Activated CD4-positive, CD25-positive, alpha-beta regulatory T cell (primary cell): ENCODE results near the gene RAB26.

ENCODE experiments used
- DNase-seq, 4 experiments: peaks; one replicate each; lab custom pipeline; 2025; lab: John Stamatoyannopoulos, UW

The RAB26 gene

DNA sequence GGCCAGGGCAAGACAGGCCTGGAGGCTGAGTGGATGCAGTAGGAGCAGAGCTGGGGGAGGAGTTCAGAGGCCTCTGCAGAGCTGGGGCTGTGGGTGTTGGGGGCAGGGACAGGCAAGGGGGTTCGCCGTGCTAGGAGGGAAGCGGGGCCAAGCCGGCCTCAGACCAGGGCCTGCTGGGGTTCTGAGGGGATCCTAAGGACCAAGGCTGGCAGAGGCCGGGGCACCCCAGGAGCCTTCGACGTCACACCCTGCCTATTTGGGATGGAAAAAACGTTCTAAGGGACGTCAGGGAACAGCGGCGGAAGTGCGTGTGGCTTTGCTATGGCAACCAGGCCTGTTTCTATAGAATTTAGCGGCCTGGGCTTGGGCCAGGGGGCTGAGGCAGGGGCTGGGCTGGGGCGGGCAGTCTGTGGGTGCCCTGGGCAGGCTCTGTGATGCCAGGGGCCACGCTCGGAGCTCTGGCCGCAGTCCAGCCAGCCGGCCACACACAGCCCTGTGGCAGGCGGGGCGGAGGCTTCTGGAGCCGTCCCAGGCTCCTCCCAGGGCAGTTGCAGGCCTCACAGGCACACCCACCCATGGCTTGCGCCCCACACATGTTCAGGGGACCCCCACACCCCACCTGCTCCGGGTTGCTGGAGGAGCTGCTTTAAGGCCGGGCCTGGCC, 10.9 kb downstream of the RAB26 start:
- no peak for DNase-seq

DNA sequence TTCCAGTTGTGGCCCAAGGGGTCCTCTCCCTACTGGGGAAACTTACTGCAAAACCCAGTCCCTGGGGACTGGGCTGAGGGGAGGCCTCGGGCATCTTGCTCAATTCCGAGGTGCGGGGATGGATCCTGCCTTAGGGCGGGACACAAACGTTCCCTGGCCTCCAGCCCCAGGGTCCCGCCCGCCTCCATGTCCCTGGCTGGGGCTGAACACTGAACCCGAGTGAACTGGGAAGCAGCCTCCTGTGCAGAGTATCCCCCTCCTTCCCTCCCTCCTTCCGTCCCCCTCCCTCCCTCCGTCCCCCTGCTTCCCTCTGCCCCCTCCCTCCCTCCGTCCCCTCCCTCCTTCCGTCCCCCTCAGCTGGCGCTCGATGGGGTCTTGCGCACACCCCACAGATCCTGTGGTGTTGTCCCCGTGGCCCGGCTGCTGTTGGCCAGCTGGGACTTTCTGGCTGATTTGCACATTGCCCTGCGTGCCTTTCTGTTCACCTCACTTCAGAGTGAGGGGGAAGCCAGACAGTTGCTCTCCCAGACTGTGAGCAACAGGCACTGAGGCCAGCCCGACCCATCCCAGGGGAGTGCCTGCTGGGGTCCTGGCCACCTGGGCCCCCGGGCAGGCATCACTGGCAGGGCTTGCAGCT, 12.6 kb downstream of the RAB26 start:
- DNase-seq: no peak

DNA sequence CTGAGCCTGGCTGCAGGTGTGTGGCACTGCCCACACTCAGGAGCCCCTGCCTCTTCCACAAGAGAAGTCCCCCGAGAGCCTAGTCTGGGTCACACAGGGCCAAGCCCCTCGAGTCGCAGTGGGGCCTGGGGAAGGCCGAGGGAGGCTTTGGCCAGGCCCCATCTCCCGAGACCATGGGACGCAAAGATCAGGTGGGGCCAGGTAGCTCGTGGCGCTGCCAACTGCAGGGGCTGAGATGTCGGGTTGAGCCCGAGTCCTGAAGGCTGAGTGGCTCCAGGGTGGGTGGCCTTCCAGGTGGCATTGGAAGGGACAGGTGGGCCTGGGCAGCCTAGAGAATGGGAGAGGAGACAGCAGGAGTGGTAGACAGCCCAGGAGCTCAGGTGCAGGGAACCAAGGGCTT, 13.5 kb downstream of the RAB26 start:
- DNase-seq: no peak

DNA sequence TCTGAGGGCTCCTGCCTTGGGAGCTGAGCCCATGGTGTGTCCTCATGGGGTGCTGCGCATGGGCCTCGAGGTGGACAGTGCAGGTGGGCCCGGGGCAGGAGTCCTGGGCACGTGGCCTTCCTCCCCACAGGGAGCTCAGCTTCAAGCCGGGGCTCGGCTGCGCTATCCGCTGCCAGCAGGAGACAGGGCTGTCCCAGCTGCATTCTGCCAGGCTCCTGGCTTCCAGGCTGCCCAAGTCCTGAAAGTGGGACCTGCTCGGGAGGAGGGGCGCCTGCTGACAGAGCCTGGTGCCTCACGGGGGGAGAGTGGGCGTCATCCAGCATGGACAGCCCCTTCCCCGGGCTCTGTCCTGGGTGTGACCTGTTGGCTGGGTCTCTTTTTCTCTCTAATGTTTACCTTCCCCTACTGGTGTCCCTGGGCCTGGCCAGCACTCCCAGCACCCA, 14.3 kb downstream of the RAB26 start:
- no peak for DNase-seq

DNA sequence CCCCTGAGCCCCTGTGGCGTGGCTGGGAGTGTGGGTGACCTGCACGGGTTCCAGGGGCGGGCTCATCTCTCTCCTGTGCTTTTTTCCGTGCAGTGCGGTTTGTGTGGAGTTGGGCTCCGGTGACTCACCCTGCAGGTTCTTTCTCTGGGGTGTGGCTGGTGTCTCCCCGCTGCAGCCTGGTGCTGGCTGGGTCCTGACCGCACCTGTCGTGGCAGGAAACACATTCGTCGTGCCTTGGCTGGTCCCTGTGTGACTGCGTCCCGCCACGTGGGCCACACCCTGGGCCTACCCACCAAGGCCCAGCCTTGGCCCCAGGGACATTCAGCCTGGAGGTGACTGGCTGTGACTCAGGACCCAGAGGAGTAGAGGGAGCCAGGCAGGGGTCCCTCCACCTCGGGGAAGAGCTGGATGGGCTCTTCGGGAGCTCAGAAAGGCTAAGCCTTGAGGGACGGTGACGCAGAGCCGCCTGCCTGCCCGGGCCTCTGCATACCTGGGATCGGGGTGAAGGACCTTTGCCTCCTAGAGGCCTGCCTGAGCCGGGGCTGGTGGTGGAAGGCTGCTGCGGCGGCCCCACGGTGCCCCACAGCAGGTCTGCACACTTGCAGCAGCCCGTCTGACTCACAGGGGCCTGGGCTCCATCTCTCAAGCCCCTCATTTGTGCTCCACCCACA, 14.9 kb downstream of the RAB26 start:
- DNase-seq: no peak

DNA sequence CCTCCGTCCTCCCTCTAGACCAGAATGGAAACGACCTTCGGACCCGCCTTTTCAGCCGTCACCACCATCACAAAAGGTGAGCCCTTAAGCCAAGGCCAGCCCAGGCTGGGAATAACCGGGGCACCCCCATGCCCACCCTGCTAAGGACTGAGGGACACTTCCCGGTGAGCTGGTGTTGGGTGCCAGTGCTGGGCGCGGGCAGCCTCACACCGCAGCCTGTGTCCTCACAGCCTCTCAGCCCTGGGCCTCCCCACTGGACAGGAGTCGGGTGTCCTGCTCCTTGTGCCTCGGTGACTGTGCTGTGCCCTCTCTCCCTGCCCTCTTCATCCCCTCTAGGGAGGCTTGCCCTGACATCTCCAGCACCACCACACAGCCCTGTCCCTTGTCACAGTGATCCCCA, 17.4 kb downstream of the RAB26 start:
- no peak for DNase-seq

DNA sequence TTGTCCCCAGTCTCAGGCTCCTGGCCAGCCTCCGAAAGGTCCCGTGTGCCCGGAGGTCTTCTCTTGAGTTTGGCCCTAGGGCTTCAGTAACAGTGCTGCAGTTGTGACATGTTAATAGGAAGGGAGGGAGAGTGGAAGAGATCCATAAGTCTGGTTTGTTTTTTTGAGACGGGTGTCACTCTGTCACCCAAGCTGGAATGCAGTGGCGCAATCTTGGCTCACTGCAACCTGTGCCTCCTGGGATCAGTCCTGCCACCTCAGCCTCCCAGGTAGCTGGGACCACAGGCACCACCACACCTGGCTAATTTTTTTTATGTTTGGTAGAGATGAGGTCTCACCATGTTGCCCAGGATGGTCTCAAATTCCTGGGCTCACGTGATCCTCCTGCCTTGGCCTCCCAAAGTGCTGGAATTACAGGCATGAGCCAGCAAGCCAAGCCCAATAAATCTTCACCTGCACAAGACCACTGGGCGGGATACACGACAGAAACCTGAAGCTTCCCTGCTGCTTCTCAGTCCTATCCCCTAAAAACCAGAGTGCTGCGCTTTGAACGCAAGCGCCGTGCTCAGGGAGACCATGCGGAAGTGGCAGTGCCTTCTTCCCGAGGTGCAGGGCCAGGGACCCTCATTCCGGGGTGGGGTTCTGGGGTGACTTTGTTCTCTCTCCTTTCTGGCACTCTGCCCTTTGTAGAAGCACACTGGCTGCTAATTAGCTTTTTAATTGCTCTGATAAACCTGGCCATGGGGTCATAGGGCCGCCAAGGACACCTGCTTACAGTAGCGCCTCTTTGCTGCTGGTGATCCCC, 18.0 kb downstream of the RAB26 start:
- DNase-seq: no peak

DNA sequence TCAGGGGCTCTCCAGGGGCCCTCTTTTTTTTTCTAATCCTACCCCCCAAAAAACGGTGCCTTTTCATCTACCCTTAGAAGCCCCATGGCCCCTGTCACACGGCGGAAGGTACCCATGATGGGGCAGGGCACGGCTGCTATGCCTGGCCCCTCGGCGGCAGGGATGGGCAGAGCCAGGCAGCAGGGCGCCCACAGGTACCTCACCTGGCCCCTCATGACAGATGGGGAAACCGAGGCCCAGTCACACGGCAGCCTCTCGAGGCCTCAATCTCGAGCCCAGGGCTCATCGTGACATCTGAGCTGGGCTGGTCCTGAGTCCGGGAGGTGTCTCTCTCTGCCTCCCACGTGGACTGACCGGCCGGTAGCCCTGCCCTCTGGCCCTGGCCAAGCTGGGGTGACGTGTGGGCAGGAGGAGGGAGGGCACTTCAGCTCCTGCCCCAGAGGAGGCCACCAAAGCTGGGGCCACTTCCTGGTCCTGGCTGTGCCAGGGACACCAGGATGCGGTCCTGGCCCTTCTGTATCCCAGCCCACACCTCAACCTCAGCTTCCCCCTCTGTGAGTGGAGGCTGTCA, 18.7 kb downstream of the RAB26 start:
- no peak for DNase-seq

DNA sequence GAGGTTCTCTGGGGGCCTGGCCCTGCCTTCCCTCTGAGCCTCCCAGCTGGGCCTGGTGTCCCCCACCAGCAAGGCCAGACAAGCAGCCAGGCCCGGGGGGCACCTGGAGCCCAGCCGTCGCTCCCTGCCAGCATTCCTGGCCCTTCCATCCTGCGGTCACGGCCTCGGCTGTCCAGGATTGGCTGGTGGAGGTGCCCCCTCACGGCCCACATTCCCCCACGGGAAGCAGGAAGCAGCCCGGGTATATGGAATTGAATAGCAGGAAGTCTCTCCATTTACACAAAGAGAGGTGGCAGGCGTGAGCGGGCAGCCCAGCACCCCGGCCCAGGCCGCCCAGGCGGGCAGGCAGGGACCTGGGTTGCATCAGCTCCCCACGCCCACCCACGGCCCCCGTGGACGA, 21.7 kb downstream of the RAB26 start:
- no peak for DNase-seq

DNA sequence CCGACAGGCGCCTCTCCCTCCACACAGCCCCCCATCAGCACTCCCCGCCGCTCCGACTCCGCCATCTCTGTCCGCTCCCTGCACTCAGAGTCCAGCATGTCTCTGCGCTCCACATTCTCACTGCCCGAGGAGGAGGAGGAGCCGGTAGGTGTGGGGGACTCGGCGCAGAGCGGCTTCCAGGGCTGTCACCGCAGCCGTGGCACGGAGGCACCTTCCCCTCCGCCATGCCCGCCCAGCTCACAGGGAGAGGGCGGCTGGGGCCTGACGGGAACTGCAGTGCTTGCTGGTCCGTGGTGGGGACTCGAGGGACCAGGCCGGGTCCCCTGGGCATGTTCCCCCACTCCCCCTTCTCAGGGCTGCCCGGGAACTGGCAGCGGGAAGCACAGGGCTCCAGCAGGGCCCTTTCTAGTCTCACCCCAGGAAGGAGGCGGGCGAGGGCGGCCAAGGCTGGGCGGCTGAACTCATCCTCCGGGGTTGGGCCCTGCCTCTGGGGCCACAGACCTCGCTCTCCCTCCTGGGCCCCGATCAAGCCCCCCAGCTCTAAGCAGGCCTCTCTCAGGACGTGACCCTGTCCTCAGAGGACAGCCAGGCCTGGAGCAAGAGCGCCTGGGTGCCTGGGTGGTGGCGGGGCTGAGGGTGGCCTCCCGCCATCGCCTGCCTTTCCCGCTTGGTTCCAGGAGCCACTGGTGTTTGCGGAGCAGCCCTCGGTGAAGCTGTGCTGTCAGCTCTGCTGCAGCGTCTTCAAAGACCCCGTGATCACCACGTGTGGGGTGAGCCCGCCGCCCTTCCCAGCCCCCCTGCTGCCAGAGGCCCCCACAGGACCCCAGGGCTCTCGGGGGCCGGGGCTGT, 22.4 kb downstream of the RAB26 start:
- no peak for DNase-seq

DNA sequence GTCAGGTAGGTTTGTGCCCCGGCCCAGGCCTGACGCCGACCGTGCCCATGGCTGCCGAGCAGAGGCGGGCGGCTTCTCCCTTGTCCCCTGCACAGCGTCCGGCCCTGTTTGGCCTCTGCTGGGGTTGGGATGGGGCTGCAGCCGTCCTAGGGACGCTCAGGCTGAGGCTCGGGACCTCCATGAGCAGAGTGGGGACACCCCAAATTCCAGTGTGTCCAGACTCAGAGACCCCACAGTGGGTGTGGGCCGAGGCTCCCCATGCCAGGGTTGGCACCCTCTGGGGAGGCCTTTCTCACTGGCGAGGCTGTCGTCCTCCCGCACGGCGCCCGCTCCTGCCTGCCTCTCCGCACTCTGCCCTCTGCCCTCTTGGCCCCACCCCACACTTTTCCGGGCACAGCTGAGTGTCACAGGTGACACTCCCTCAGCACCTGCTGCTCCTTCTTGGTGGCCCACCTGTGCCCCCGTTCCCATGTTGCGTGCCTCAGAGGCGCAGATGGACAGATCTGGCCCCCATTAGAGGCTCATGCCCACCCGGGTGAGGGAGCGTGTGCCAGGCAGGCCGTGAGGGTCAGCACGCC, 23.3 kb downstream of the RAB26 start:
- no peak for DNase-seq

DNA sequence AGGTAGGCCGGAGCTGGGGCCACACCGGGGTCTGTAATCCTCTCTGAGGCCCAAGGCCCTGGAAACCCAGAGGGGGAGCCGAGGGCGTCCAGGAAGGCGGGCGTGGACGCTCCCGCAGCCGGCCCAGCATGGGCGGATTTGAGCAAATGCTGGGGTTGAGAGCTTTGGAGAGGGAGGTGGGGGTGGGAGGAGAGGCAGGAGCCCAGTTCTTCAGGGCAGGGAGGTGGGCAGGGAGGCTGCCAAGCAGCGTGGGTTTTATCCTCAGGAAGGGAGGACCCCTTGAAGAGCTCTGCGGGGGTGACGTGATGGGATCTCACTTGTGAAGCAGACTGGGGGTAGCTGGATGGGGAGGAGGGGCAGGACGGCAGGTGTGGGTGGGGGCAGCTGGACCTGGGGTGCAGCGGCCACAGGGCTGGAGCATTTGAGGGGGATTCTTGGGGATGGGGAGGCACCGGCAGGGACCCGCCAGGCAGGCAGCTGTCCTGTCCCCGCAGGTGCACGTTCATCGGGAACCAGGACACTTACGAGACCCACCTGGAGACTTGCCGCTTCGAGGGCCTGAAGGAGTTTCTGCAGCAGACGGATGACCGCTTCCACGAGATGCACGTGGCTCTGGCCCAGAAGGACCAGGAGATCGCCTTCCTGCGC, 24.4 kb downstream of the RAB26 start:
- no peak for DNase-seq

DNA sequence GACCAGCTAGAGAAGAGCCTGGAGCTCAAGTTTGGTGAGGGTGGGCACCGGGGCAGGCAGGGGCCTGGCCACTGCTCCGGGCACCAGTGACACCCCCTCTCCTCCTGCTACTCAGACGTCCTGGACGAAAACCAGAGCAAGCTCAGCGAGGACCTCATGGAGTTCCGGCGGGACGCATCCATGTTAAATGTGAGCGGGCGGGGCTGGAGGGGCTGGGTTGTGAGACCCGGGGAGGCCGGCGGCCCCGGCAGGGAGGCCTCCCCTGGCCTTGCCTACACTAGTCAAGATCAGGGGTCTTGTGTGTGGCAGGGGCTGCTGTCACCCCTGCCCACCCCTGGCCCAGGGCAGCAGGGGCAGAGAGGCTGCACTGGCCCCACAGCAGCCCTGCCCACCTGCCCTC, 24.9 kb downstream of the RAB26 start:
- no peak for DNase-seq

DNA sequence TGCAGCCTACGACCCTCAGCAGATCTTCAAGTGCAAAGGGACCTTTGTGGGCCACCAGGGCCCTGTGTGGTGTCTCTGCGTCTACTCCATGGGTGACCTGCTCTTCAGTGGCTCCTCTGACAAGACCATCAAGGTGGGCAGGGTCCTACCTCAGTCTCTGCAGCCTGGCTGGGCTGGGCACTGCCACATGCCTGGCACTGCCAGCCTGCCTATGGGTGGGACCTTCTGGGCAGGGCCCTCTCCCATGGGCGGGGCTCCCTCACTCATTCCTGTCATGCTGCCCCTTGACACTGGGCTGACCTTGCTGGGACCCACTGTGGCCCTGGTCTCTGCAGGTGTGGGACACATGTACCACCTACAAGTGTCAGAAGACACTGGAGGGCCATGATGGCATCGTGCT, 25.5 kb downstream of the RAB26 start:
- no peak for DNase-seq

DNA sequence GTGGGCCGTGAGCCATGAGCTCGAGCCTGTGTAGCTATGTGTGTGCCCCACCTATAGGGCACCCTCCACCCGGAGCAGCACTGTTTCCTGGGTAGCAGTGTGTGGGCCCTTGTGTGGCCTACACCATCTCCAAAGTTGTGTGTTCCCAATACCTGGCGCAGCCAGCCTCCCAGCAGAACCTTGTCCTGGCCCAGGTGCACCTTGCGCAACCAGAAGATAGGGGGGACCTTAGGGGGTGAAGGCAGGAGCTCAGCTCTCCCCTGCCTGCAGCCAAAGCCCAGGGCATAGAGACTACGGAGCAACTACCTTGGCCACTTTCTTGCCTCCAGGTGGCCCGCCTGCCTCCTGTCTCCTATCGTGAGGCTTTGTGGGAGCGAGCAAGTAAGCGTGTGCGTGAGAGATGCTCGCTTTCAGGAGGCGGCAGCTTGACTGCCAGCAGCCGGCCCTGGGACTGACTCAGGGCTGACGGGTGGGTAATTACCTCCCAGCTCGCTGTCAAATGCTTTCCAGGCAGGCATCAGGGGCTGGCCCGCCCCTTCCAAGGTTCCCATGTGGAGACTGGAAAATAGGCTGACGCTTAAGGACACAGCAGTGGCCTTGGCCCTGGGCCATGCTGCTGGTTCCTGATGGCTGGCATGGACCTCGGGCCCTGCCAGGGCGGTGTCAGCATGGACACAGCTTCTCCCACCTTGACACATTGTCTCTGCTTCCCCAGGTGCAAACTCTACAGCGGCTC, 26.1 kb downstream of the RAB26 start:
- no peak for DNase-seq

DNA sequence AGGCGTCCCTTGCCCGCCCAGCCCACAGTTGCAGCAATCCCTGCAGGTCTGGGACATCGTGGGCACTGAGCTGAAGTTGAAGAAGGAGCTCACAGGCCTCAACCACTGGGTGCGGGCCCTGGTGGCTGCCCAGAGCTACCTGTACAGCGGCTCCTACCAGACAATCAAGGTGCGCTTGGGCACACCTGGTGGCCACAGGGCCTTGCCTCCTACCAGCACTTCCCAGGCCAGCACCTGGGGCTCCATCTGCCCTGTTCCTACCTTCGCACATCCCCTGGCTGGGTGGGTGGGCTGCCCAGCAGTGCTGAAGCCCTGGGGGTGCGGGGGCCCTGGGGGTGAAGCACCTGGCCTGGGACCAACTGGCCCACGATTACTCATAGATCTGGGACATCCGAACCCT, 27.0 kb downstream of the RAB26 start:
- no peak for DNase-seq

DNA sequence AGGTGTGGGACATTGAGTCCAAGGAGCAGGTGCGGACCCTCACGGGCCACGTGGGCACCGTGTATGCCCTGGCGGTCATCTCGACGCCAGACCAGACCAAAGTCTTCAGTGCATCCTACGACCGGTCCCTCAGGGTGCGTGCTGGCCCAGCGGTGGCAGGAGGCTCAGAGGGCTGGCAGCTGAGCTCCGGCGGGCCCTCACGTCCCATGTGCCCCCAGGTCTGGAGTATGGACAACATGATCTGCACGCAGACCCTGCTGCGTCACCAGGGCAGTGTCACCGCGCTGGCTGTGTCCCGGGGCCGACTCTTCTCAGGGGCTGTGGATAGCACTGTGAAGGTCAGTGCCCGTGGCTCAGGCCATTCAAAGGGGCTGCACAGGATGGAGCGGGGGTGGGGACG, 27.6 kb downstream of the RAB26 start:
- DNase-seq: no peak

DNA sequence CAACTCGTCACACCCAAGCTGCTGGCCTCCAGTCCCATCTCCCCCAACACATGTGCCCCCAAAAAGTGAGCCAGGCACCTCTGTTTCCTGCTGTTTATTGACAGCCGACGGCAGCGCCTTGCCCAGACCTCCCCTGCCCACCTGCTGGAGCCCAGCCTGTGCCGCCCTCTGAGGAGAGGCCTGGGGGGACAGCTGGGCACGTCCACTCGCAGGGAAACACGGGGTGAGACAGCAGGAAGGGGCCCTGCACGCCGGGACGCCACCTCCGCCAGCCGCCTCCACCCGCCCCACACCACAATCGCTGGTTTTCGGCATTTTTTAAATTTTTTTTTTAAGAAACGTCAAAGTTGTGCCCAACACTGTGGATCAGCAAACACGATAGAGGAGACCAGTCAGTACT, 28.7 kb downstream of the RAB26 start:
- DNase-seq: no peak

DNA sequence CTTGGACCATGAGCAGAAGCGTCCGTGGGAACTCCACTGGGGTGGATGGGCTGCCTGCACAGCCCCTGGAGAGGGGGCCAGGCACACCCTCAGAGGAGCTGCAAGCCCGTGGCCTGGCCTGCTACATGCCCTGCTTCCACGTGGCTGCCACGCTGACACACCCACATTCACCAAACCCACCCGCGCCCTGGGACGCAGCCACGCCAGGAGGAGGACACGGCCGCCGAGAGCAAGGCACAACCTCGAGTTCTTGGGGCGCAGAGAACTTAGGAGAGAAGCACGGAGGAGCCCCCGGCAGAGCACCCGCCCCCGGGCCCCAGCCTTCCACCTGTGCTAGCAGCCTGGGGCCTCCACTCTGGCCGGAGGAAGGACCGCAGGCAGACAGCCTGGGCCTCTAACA, 29.1 kb downstream of the RAB26 start:
- DNase-seq: no peak
